Midbrain (tissue), 1 donor: ENCODE data around the gene MTCH1.

Source experiments
- DNase-seq: peaks from one replicate; lab custom pipeline; 2025; lab: John Stamatoyannopoulos, UW

MTCH1 gene

GRCh38 chr6:37017606-37018197 lies 31.7 kb upstream of the MTCH1 start:
- DNase-seq, result no peak

GRCh38 chr6:37016995-37017394 lies 31.0 kb upstream of the MTCH1 start:
- no peak for DNase-seq

GRCh38 chr6:37015532-37015931 lies 29.5 kb upstream of the MTCH1 start:
- no peak for DNase-seq

GRCh38 chr6:37014667-37015066 lies 28.7 kb upstream of the MTCH1 start:
- DNase-seq, result no peak

GRCh38 chr6:37013516-37014491 lies 27.8 kb upstream of the MTCH1 start:
- DNase-seq, result no peak

GRCh38 chr6:37011656-37012378 lies 25.8 kb upstream of the MTCH1 start:
- DNase-seq, result no peak

GRCh38 chr6:37010402-37010892 lies 24.5 kb upstream of the MTCH1 start:
- no peak for DNase-seq

- DNase-seq, result peak; percentile 55
Observed at GRCh38 chr6:37008484-37009465, 22.8 kb upstream of the MTCH1 start.

- no peak for DNase-seq
Observed at GRCh38 chr6:37007340-37008043, 21.5 kb upstream of the MTCH1 start.

- no peak for DNase-seq
Observed at GRCh38 chr6:37006793-37007339, 20.9 kb upstream of the MTCH1 start.

GRCh38 chr6:37005827-37006567 lies 20.0 kb upstream of the MTCH1 start:
- no peak for DNase-seq

GRCh38 chr6:37005061-37005810 lies 19.2 kb upstream of the MTCH1 start, which contains the start of gene FGD2:
FGD2 (plus strand) TSS chr6:37005655; CDS start chr6:37005818, 163 bp downstream.
- DNase-seq, result no peak

GRCh38 chr6:37004044-37004980 lies 18.3 kb upstream of the MTCH1 start:
- no peak for DNase-seq

GRCh38 chr6:36999751-37000125 lies 13.7 kb upstream of the MTCH1 start:
- no peak for DNase-seq

- peak; percentile 52 for DNase-seq
Observed at GRCh38 chr6:36999061-36999750, 13.2 kb upstream of the MTCH1 start.

GRCh38 chr6:36998723-36999038 lies 12.7 kb upstream of the MTCH1 start:
- no peak for DNase-seq
